ENCODE results near the gene RBPJL. TPM values are rescaled to one million over a fixed set of nuclear protein-coding genes. Genes with fewer than 3 reads are reported as not detected.

Gene RBPJL
- total and polyA plus RNA-seq, 4 donors: not detected

DNA sequence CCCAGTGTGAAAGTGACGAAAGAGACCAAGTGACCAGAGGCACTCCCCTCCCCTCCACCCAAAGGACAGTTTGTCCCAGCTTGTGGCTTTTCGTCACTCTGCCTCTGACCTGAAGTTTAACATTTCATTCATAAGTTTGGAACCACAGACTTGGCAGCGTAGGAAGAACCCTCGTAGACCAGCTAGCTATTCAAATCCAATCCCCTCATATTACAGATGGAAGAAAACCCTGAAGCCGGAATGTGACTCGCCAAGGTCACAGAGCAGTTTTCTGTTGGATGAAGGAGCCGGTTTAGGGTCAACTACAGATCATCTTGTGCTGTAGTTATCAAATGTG lies 52.4 kb downstream of the RBPJL start:
- Histone ChIP-seq H3K9me3 (ENCODE audit: control insufficient read depth in 4 of 4, low read length in 3 of 4) (no peaks in the 10 kb centered on the region), H3K27me3 (ENCODE audit: control insufficient read depth in 4 of 4, insufficient read depth in 4 of 4, low read length in 3 of 4) (no peaks in the 10 kb centered on the region), H3K4me1 (ENCODE audit: control insufficient read depth in 4 of 4, insufficient read depth in 4 of 4, low read length in 3 of 4) (peaks cover 16 to 51% (median 37%) of the 10 kb centered on the region in 4 donors), H3K4me3 (ENCODE audit: low read depth in 1 of 3, low read length in 3 of 3) (no peak overlapping the region), H3K27ac (ENCODE audit: low read depth in 1 of 2, low read length in 2 of 2) (peak overlapping the region; percentile 98), H3K9ac (ENCODE audit: low read depth in 1 of 2, low read length in 2 of 2) (peak overlapping the region in 1 of 2 donors; percentile 92), H3K36me3 (ENCODE audit: control insufficient read depth in 4 of 4, insufficient read depth in 3 of 4, low read depth in 1 of 4, low read length in 3 of 4) (no peaks in the 10 kb centered on the region)
- DNase-seq (ENCODE audit: low spot score): no peak
- TF ChIP-seq RXRA (IDR thresholded peaks at IDR 0.05) (peak; percentile 91 to 98), TAF1 (conservative IDR thresholded peaks at IDR 0.05) (no peak), NR2F2 (IDR thresholded peaks at IDR 0.05) (peak; percentile 91), YY1 (IDR thresholded peaks at IDR 0.05) (no peak), RAD21 (IDR thresholded peaks at IDR 0.05) (no peak), MAX (IDR thresholded peaks at IDR 0.05) (no peak), HNF4A (conservative IDR thresholded peaks at IDR 0.05) (peak; percentile 54 to 62), JUND (IDR thresholded peaks at IDR 0.05) (peak; percentile 67 to 74), SP1 (IDR thresholded peaks at IDR 0.05) (peak; percentile 98), HNF4G (IDR thresholded peaks at IDR 0.05) (no peak)
- TF ChIP-seq, protein P1, sequence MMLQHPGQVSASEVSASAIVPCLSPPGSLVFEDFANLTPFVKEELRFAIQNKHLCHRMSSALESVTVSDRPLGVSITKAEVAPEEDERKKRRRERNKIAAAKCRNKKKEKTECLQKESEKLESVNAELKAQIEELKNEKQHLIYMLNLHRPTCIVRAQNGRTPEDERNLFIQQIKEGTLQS (IDR thresholded peaks at IDR 0.05): peak; percentile 91
- TF ChIP-seq, protein P2, sequence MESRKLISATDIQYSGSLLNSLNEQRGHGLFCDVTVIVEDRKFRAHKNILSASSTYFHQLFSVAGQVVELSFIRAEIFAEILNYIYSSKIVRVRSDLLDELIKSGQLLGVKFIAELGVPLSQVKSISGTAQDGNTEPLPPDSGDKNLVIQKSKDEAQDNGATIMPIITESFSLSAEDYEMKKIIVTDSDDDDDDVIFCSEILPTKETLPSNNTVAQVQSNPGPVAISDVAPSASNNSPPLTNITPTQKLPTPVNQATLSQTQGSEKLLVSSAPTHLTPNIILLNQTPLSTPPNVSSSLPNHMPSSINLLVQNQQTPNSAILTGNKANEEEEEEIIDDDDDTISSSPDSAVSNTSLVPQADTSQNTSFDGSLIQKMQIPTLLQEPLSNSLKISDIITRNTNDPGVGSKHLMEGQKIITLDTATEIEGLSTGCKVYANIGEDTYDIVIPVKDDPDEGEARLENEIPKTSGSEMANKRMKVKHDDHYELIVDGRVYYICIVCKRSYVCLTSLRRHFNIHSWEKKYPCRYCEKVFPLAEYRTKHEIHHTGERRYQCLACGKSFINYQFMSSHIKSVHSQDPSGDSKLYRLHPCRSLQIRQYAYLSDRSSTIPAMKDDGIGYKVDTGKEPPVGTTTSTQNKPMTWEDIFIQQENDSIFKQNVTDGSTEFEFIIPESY (IDR thresholded peaks at IDR 0.05): peak; percentile 50
- WGBS: 33% methylated on average over 7 of the region's 7 CpGs

DNA sequence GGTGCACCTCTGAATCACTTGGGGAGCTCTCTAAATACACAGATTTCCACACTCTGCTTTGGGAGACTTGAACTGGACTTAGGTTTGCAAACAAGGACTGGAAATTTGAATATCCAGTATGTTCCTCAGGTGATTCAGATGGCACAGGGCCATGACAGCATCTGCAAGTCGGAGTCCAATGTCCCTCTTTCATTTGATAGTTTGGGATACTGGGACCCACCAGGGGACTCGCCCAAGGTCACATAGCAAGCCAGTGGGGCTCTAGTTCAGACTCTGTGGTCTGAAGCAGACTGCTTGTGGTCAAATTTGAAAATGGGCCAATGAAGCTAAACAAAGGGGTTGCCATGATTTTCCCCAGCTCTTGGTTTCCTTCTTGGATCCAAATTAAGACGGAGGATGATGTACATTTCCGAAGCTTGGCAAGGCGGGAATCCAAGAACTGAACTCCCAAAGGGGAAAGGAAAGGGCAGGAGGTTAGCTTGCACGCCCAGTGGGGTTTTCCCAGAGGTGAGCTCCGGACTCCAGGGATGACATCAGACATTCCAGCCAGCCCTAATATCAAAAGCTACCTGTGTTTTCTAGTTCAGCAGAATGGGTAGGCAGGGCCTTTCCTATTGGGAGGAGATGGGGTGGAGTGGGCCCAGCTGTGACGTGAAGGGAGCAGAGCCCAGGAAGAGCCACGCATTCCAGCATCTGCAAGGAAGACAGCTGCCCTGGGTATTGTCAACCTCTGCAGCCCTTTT lies 52.9 kb downstream of the RBPJL start:
- 25% methylated on average over 9 of the region's 9 CpGs for WGBS
- Histone ChIP-seq H3K36me3 (ENCODE audit: control insufficient read depth in 4 of 4, insufficient read depth in 3 of 4, low read depth in 1 of 4, low read length in 3 of 4) (no peaks in the 10 kb centered on the region), H3K9me3 (ENCODE audit: control insufficient read depth in 4 of 4, low read length in 3 of 4) (no peaks in the 10 kb centered on the region), H3K4me3 (ENCODE audit: low read depth in 1 of 3, low read length in 3 of 3) (no peak overlapping the region), H3K4me1 (ENCODE audit: control insufficient read depth in 4 of 4, insufficient read depth in 4 of 4, low read length in 3 of 4) (peaks cover 16 to 52% (median 39%) of the 10 kb centered on the region in 4 donors), H3K9ac (ENCODE audit: low read depth in 1 of 2, low read length in 2 of 2) (peak overlapping the region; percentile 20 to 92), H3K27ac (ENCODE audit: low read depth in 1 of 2, low read length in 2 of 2) (peak overlapping the region; percentile 98), H3K27me3 (ENCODE audit: control insufficient read depth in 4 of 4, insufficient read depth in 4 of 4, low read length in 3 of 4) (no peaks in the 10 kb centered on the region)
- DNase-seq (ENCODE audit: low spot score): no peak
- TF ChIP-seq, protein P1 (IDR thresholded peaks at IDR 0.05): peak; percentile 90
- TF ChIP-seq RXRA (IDR thresholded peaks at IDR 0.05) (peak; percentile 73 to 79), JUND (IDR thresholded peaks at IDR 0.05) (peak; percentile 69 to 88), FOXA2 (IDR thresholded peaks at IDR 0.05) (no peak), EGR1 (IDR thresholded peaks at IDR 0.05; ENCODE audit: low read depth in 2 of 2) (peak in 1 of 2 donors; percentile 35), GABPA (IDR thresholded peaks at IDR 0.05 in 1 of 2, conservative IDR thresholded peaks at IDR 0.05 in 1 of 2) (peak in 1 of 2 donors; percentile 9), RAD21 (IDR thresholded peaks at IDR 0.05) (peak in 1 of 2 donors; percentile 8), YY1 (IDR thresholded peaks at IDR 0.05) (no peak), TAF1 (conservative IDR thresholded peaks at IDR 0.05) (no peak), MAX (IDR thresholded peaks at IDR 0.05) (peak; percentile 20), SP1 (IDR thresholded peaks at IDR 0.05) (peak; percentile 74), HNF4A (conservative IDR thresholded peaks at IDR 0.05) (peak; percentile 32 to 66)
- TF ChIP-seq, protein P3, sequence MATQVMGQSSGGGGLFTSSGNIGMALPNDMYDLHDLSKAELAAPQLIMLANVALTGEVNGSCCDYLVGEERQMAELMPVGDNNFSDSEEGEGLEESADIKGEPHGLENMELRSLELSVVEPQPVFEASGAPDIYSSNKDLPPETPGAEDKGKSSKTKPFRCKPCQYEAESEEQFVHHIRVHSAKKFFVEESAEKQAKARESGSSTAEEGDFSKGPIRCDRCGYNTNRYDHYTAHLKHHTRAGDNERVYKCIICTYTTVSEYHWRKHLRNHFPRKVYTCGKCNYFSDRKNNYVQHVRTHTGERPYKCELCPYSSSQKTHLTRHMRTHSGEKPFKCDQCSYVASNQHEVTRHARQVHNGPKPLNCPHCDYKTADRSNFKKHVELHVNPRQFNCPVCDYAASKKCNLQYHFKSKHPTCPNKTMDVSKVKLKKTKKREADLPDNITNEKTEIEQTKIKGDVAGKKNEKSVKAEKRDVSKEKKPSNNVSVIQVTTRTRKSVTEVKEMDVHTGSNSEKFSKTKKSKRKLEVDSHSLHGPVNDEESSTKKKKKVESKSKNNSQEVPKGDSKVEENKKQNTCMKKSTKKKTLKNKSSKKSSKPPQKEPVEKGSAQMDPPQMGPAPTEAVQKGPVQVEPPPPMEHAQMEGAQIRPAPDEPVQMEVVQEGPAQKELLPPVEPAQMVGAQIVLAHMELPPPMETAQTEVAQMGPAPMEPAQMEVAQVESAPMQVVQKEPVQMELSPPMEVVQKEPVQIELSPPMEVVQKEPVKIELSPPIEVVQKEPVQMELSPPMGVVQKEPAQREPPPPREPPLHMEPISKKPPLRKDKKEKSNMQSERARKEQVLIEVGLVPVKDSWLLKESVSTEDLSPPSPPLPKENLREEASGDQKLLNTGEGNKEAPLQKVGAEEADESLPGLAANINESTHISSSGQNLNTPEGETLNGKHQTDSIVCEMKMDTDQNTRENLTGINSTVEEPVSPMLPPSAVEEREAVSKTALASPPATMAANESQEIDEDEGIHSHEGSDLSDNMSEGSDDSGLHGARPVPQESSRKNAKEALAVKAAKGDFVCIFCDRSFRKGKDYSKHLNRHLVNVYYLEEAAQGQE (IDR thresholded peaks at IDR 0.05): no peak
